GM12874 (cell line): Measurements from ENCODE around the gene RHEBL1.

Experiments used
- TF ChIP-seq, protein P1 (sequence below): IDR thresholded peaks from 2 replicates; pipeline ENCODE4 v1.5.1; 2011; ENCODE audit warnings: low read depth, mild to moderate bottlenecking, control low read depth, low read length, moderate library complexity; ENCODE audit not compliant: insufficient read depth

RHEBL1 gene

DNA sequence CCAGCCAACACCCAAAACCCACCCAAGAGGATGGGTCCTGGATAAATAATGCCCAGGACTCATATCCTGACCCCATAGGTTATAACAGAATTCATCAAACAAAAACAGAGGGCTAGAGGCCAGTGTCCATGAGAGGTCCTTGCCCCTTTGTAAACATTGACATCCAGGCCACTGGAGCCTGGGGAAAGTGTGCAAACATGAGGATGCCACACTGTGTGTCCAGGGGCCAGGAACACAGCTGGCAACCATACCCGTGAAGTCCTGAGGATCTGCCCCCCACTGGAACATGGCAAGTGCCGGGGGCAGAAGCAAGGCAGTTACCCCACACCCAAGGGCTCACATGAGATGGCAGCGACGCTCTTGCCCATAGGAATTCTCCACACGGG, 5.0 kb downstream of the RHEBL1 start:
- TF ChIP-seq, protein P1, sequence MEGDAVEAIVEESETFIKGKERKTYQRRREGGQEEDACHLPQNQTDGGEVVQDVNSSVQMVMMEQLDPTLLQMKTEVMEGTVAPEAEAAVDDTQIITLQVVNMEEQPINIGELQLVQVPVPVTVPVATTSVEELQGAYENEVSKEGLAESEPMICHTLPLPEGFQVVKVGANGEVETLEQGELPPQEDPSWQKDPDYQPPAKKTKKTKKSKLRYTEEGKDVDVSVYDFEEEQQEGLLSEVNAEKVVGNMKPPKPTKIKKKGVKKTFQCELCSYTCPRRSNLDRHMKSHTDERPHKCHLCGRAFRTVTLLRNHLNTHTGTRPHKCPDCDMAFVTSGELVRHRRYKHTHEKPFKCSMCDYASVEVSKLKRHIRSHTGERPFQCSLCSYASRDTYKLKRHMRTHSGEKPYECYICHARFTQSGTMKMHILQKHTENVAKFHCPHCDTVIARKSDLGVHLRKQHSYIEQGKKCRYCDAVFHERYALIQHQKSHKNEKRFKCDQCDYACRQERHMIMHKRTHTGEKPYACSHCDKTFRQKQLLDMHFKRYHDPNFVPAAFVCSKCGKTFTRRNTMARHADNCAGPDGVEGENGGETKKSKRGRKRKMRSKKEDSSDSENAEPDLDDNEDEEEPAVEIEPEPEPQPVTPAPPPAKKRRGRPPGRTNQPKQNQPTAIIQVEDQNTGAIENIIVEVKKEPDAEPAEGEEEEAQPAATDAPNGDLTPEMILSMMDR: no peak

DNA sequence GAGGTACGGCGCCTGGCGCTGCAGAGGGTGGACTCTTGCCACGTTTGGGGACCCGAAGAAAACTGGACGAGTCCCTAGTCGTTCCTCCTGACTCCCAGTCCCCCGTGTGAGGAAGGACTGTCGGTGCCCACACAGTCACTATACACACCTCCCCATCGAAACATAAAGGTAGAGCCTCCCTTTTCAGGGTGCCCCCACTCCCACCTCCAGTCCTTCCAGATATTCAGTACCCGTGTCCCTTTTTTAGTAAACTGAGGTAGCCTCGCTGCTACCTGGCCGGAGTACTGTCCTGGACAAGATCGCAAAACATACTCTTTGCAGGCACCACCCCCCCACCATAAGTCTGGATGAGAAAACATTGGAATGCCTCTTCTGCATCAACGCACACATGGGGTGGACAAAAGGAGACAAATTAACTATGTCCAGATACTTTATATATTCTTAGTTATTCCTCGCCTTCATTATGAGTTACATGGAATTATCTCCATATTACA, 8.6 kb downstream of the RHEBL1 start:
- TF ChIP-seq, protein P1: no peak

DNA sequence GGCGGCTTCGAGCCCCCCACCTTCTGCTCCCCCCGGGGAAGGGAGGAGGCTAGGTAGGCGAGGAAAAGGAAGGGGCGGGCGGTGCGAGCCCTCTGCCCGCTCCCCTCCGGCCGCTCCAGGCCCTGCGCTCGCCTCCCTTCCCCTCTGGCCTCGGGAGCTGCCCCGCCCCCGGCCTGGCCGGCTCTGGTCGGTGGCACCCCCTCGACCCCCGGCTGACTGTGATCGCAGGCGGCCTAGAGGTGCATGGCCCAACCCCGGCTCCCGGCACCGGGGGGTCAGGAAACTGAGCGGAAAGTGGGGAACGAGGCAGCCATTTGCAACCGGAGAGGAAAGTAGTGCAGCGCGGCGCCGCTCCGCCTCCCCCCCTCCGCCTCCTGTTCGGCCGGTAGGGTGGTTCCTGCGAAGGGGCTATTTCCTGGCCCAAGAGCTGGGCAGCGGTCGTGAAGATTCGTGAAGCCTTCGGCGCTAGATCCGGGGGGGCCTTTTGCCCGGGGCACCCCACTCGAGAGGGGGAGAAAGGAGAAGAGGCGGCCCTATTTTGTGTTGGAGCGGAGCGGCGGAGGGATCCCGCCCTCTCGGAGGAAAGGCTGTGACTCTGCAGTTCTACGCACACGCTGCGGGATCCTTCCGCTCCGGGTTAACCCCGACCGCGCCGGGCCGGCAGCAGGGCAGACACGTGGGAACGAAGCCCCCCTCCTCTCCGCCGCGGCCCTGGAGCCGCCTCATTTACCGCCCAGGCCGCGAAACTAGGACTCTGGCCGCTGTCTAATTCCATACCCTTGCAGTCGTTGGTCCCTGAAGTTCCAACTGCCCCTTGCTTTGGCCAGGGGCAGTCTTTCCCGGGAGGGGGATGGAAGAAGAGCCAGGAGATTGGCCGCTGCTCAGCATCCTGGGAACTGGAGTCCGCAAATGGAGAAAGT, 9.3 kb downstream of the RHEBL1 start, which contains the start of gene KMT2D:
TSS of gene KMT2D (minus strand) at position 558 of the 920 bp plus-strand sequence. CDS start 5,470 bp downstream, outside the sequence.
- TF ChIP-seq, protein P1: no peak

DNA sequence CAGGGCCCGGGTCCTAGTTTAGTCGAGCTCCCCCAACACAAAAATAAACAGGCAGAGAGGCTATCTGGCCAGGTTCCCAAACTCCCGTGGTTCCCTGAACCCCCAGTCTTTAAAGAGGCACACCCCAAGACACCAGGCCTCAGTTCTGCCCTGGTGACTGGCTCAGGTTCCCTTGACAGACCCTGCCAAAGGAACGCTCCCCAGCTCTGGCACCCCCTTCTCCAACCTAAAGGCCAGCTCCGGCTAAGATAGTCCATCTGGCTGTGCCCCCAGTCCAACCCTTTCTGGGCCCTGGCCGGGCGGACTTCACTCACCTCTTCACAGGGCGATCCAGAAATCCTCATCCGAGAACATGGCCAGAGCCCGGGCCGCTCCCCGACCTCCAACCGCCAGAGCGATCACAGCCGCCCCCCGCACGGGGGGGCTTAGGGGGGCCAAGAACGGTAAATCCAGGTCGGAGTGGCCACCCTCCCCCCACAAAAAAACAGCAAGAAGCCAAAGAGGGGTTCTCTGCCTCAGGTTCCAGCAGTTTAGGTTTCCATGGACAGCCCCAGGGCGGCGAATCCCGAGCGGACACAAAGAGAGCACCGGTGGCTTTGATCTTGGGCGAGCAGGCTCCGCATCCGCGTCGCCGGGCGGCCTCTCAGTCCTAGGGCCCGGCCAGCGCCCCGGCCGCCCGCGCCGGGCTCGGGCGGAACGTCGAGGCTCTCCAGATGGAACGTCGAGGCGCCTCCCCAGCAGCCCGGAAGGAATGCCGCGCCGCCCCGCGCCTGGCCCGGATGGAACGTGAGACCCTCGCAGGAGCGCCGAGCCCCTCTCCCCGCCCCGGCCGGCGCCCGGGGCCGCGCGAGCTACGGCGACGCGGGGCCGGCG, 10.2 kb downstream of the RHEBL1 start:
- TF ChIP-seq, protein P1: no peak

DNA sequence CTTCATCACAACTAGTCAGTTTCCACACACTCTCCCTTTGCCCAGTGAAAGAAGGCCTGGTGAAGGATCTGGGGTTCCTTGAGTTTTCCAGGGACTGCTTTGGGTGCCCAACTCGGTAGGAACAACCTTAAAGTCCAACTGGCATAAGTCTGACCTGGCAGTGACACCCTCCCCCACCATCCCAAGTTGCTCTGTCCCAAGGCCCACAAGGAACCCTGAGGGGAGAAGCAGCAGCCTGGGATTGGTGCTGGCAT, 10.8 kb downstream of the RHEBL1 start:
- TF ChIP-seq, protein P1: no peak

DNA sequence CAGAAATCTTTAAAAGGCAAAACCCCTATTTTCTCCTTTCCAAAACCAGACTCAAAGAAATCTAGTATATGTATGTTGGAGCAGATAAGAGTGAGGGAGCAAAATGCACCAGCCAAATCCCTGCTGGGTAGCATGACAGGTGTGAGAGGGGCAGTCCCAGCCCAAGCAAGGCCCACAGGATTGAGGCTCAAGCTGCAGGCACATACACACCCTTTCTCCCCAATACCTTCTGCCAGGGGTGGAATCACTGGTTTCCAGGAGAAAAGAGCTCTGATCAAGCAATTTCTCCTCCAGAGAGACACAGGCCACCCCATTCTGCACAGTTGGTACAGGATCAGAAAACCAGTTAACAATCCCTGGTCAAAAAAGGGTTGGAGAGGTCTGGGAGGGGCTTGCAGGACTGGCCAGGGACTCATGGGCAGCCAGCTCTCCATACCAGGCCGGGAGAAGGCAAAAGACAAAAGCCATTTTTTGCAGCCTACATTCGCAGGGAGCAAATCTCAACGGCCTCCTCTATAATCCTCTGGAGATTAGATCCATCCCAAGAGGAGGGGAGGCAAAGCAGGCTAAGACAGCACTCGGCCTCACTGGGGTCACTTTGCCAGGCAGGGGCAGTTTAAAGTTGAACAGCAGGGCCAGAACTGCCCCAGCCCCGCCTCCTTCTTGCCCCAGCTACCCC, 11.3 kb downstream of the RHEBL1 start:
- TF ChIP-seq, protein P1: no peak

DNA sequence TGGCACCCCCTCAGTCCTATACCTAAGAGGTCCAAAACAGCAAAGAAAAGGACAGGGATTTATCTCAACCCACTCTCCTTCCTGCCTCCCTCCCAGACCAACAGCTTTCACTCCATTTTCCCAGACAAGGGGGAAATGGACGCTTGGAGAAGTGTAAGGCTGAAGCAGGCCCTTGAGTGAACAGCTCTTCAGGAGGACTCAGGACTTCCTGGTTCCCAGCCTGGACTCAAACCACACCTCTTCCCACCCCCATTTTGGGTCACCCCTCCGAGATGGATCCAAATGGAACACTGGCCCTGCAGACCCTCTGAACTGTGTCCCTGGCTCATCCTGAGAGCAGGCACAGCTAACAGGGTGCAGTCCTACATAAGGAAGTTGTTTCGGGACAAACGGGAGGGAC, 11.9 kb downstream of the RHEBL1 start:
- TF ChIP-seq, protein P1: no peak
